CD14-positive monocyte (primary cell): Measurements from ENCODE around the gene ZNF429. TPM values are rescaled to one million over a fixed set of nuclear protein-coding genes. Genes with fewer than 3 reads are reported as not detected.

Experiments
- DNase-seq, 3 donors: peaks; one replicate each; pipeline ENCODE4 v3.0.0-alpha.2; 2011 to 2022
- H2AFZ ChIP-seq: 2 replicates; pipeline ENCODE4 v1.6.0; 2012; ENCODE audit warnings: mild to moderate bottlenecking, low read depth, low read length, inconsistent platforms; ENCODE audit not compliant: insufficient read depth, poor library complexity, severe bottlenecking
- H3K27ac ChIP-seq, 2 donors: 1 replicate in 1 of 2; 2 replicates in 1 of 2; pipeline ENCODE4 v1.5.1; 2012 to 2013; ENCODE audit warnings: low read length in 2 of 2, control low read depth in 1 of 2, inconsistent platforms in 1 of 2, low read depth in 1 of 2, mild to moderate bottlenecking in 1 of 2
- H3K27me3 ChIP-seq, 2 donors: one replicate each; pipeline versions ENCODE4 v1.6.0 to v1.6.1; 2011 to 2013; ENCODE audit warnings: low read length in 2 of 2; ENCODE audit not compliant: control insufficient read depth in 2 of 2, insufficient read depth in 2 of 2
- H3K36me3 ChIP-seq, 2 donors: replicated peaks in 1 of 2; 1 replicate in 1 of 2; 2 replicates in 1 of 2; pipeline versions ENCODE4 v1.5.1 to v1.6.1; 2012 to 2013; ENCODE audit warnings: low read length in 2 of 2, control low read depth in 1 of 2, inconsistent platforms in 1 of 2, mild to moderate bottlenecking in 1 of 2; ENCODE audit not compliant: insufficient read depth in 2 of 2, control insufficient read depth in 1 of 2
- H3K4me1 ChIP-seq, 2 donors: 1 replicate in 1 of 2; 2 replicates in 1 of 2; pipeline versions ENCODE4 v1.5.1 to v1.6.1; 2012 to 2013; ENCODE audit warnings: low read length in 2 of 2, control low read depth in 1 of 2, inconsistent platforms in 1 of 2, mild to moderate bottlenecking in 1 of 2, moderate library complexity in 1 of 2; ENCODE audit not compliant: insufficient read depth in 2 of 2, control insufficient read depth in 1 of 2
- H3K4me2 ChIP-seq: replicated peaks from 2 replicates; pipeline ENCODE3; 2012; ENCODE audit warnings: low read length, moderate library complexity, mild to moderate bottlenecking; ENCODE audit not compliant: poor library complexity, severe bottlenecking; ENCODE audit errors: extremely low read depth
- H3K4me3 ChIP-seq, 3 experiments: fragments of 200-600 bp in 1 of 3; sonication (generic) in 1 of 3; replicated peaks in 1 of 3; 1 replicate in 2 of 3; 2 replicates in 1 of 3; pipeline ENCODE4 v1.5.1; 2011 to 2013; ENCODE audit warnings: low read length in 3 of 3, mild to moderate bottlenecking in 3 of 3, control low read depth in 2 of 3, low read depth in 2 of 3, inconsistent platforms in 1 of 3, moderate library complexity in 1 of 3
- H3K79me2 ChIP-seq: 2 replicates; pipeline ENCODE4 v1.6.0; 2012; ENCODE audit warnings: mild to moderate bottlenecking, control low read depth, inconsistent platforms, low read length, moderate library complexity; ENCODE audit not compliant: insufficient read depth
- H3K9ac ChIP-seq: 2 replicates; pipeline ENCODE4 v1.6.0; 2017; ENCODE audit warnings: low read length, mild to moderate bottlenecking; ENCODE audit not compliant: insufficient read depth, poor library complexity, severe bottlenecking
- H3K9me3 ChIP-seq, 2 donors: replicated peaks in 1 of 2; 1 replicate in 1 of 2; 2 replicates in 1 of 2; pipeline versions ENCODE4 v1.5.1 to v1.6.1; 2012 to 2013; ENCODE audit warnings: low read length in 2 of 2, control low read depth in 1 of 2; ENCODE audit not compliant: control insufficient read depth in 1 of 2, insufficient read depth in 1 of 2
- H4K20me1 ChIP-seq: 2 replicates; pipeline ENCODE4 v1.6.0; 2012; ENCODE audit warnings: mild to moderate bottlenecking, low read length, control low read depth, moderate library complexity; ENCODE audit not compliant: insufficient read depth
- H3K27ac Mint-ChIP-seq, 7 donors: one replicate each; pipeline ENCODE4 v1.8.0; 2020; ENCODE audit warnings: mild to moderate bottlenecking in 7 of 7, mixed read lengths in 7 of 7, moderate library complexity in 6 of 7, inconsistent platforms in 2 of 7
- H3K27me3 Mint-ChIP-seq, 3 donors: one replicate each; pipeline ENCODE4 v1.8.0; 2021 to 2022; ENCODE audit warnings: low read depth in 3 of 3, mild to moderate bottlenecking in 3 of 3, mixed read lengths in 3 of 3, moderate library complexity in 3 of 3, inconsistent platforms in 1 of 3
- H3K36me3 Mint-ChIP-seq, 2 donors: one replicate each; pipeline ENCODE4 v1.8.0; 2020; ENCODE audit warnings: mixed read lengths in 2 of 2, inconsistent platforms in 1 of 2, mild to moderate bottlenecking in 1 of 2
- H3K4me1 Mint-ChIP-seq: one replicate; pipeline ENCODE4 v1.8.0; 2020; ENCODE audit warnings: mild to moderate bottlenecking, mixed read lengths
- H3K4me3 Mint-ChIP-seq, 2 donors: one replicate each; pipeline ENCODE4 v1.8.0; 2020; ENCODE audit warnings: mild to moderate bottlenecking in 2 of 2, mixed read lengths in 2 of 2, moderate library complexity in 1 of 2
- H3K9me3 Mint-ChIP-seq, 7 donors: one replicate each; pipeline ENCODE4 v1.8.0; 2020 to 2022; ENCODE audit warnings: mixed read lengths in 7 of 7, mild to moderate bottlenecking in 6 of 7, moderate library complexity in 6 of 7, inconsistent platforms in 2 of 7
- CTCF ChIP-seq: fragments of 200-600 bp; IDR thresholded peaks from one replicate; pipeline ENCODE4 v1.8.0; 2022; ENCODE audit warnings: antibody characterized with exemption, mild to moderate bottlenecking
- whole genome bisulfite sequencing: methylation state at CpG from one replicate; pipeline ENCODE4 v1.1.5; 2013; ENCODE audit warnings: missing lambda C conversion rate; ENCODE audit not compliant: insufficient coverage; 5-methylcytosine and 5-hydroxymethylcytosine counted together
- intact Hi-C, 2 donors: fragments of 100-400 bp; cut with micrococcal nuclease; formaldehyde crosslinking; loops; one replicate each; pipeline versions ENCODE4 v1.15.0 to v1.15.1; 2023
- polyA plus RNA-seq, 3 donors: library from polyadenylated mRNA; depleted of rRNA in 1 of 3; unstranded in 2 of 3; stranded (reverse) in 1 of 3; fragments of 300-500 nt in 2 of 3; fragments of >200 nt in 1 of 3; fragmentation: Illumina TruSeq in 2 of 3; gene quantifications; 1 replicate in 2 of 3; 2 replicates in 1 of 3; pipeline ENCODE4 v1.2.3, GENCODE V29; 2012 to 2021

Gene ZNF429
- polyA plus RNA-seq, 3 donors = 9.5 to 11.6 (median 11.1) TPM

- H3K9me3 Mint-ChIP-seq = peaks cover 17 to 61% (median 39%) of the 10 kb centered on the region in 7 donors
- Histone ChIP-seq H3K4me3 (no peak overlapping the region), H3K27ac (no peak overlapping the region), H3K36me3 (no peaks in the 10 kb centered on the region), H3K9me3 (peaks cover 3 to 32% of the 10 kb centered on the region in 2 donors), H3K27me3 (no peaks in the 10 kb centered on the region), H3K4me2 (no peak overlapping the region), H2AFZ (no peak overlapping the region), H3K4me1 (peaks cover 0 to 3% of the 10 kb centered on the region in 2 donors), H4K20me1 (no peaks in the 10 kb centered on the region), H3K79me2 (no peaks in the 10 kb centered on the region), H3K9ac (no peak overlapping the region)
- intact Hi-C loops = no loop called here
- WGBS = no CpG with 5 or more reads among the region's 1 CpG
- peak overlapping the region in 1 of 7 donors; percentile 33 for H3K27ac Mint-ChIP-seq
- peaks cover 8% of the 10 kb centered on the region for H3K4me1 Mint-ChIP-seq
- no peak for TF ChIP-seq CTCF
- peak in 2 of 3 donors; percentile 21 to 36 for DNase-seq
- H3K36me3 Mint-ChIP-seq = peaks cover 2 to 7% of the 10 kb centered on the region in 2 donors
- no peak overlapping the region for H3K4me3 Mint-ChIP-seq
- H3K27me3 Mint-ChIP-seq = no peaks in the 10 kb centered on the region
Measured at GRCh38 chr19:21487969-21488368, 17.4 kb upstream of the ZNF429 start.

GRCh38 chr19:21491146-21491545 lies 14.3 kb upstream of the ZNF429 start:
- Histone ChIP-seq H3K4me2 (no peak overlapping the region), H2AFZ (no peak overlapping the region), H3K9me3 (peaks cover 0 to 5% of the 10 kb centered on the region in 2 donors), H3K4me1 (no peaks in the 10 kb centered on the region), H4K20me1 (no peaks in the 10 kb centered on the region), H3K27me3 (no peaks in the 10 kb centered on the region), H3K36me3 (no peaks in the 10 kb centered on the region), H3K4me3 (no peak overlapping the region), H3K9ac (no peak overlapping the region), H3K79me2 (no peaks in the 10 kb centered on the region), H3K27ac (peak overlapping the region in 1 of 2 donors; percentile 31)
- Mint-ChIP-seq H3K4me3 (no peak overlapping the region), H3K27ac (peak overlapping the region in 4 of 7 donors; percentile 33 to 77 (median 71)), H3K27me3 (no peaks in the 10 kb centered on the region), H3K36me3 (peaks cover 5% of the 10 kb centered on the region in 2 donors), H3K4me1 (peaks cover 19% of the 10 kb centered on the region), H3K9me3 (peaks cover 8 to 51% (median 20%) of the 10 kb centered on the region in 7 donors)
- DNase-seq = peak in 2 of 3 donors; percentile 23 to 50
- intact Hi-C loops = no loop called here
- 0% methylated on average over 1 of the region's 4 CpGs for WGBS
- TF ChIP-seq CTCF = no peak
